Forelimb muscle (tissue), 1 donor: ENCODE measurements around the gene PTP4A1. TPM values are rescaled to one million over a fixed set of nuclear protein-coding genes. Genes with fewer than 3 reads are reported as not detected.
"Not testable (repeated sequence)": the region's sequence is repeated elsewhere in the genome, so short reads cannot be mapped to it uniquely, and the experiment has no call there.

Experiments used
- DNase-seq: peaks from one replicate; pipeline ENCODE4 v3.0.0-alpha.2; 2013; ENCODE audit warnings: low read depth
- polyA plus RNA-seq: library from polyadenylated mRNA; unstranded; fragments of 120-200 nt; gene quantifications from one replicate; pipeline ENCODE4 v1.2.1, GENCODE V29; 2013; ENCODE audit not compliant: insufficient read length

The PTP4A1 gene
- 23.6 TPM for polyA plus RNA-seq

DNA sequence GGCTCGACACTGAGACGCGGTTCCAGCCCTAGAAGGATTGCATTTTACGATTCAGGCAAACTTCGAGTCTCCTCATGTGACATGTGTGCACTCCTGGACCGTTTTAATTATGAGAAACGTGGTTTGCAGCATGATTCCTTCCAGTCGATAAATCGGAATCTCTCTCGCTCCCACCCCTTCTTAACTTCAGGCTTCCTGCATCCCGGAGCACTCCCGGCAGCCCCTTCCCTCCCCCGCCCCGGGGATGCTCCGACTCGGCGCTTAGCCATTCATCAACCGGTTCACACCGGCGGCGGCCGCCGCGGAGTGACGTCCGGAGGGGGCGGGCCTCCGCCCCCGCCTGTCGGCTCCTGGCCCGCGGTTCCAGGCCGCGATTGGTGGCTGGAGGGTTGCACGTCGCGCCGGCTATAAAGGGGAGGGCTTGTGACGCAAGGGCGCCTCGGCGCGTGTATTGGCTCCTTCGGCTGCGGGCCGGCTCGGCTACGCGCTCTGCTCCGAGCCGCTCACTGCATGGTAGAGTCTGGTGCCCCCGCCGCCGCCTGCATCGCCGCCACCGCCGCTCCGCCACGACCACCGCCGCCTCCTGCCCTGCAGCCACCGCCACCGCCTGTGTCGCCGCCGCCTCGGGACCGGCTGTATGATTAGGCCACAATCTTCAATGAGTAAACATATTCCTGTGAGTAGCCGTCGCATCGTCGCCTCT is at the start of gene PTP4A1, which contains the start of gene LOC128125822:
Gene PTP4A1, plus strand, starts transcription at position 437 of the 703 bp plus-strand sequence. CDS start 4,401 bp downstream, outside the sequence.
Gene LOC128125822, plus strand, starts transcription at position 437 of the 703 bp plus-strand sequence.
- DNase-seq, result peak; percentile 95

DNA sequence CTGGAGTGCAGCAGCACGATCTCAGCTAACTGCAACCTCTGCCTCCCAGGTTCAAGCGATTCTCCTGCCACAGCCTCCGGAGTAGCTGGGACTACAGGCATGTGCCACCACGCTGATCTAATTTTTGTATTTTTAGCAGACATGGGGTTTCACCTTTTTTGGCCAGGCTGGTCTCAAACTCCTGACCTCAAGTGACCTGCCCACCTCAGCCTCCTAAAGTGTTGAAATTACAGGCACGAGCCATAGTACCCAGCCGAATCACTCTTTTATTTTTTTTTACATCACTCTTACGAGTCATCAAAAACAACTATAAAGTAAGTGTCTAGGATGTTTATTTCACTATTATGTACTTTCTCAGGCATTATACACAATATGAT is 49.4 kb upstream of the PTP4A1 start:
- DNase-seq, result not testable (repeated sequence)

DNA sequence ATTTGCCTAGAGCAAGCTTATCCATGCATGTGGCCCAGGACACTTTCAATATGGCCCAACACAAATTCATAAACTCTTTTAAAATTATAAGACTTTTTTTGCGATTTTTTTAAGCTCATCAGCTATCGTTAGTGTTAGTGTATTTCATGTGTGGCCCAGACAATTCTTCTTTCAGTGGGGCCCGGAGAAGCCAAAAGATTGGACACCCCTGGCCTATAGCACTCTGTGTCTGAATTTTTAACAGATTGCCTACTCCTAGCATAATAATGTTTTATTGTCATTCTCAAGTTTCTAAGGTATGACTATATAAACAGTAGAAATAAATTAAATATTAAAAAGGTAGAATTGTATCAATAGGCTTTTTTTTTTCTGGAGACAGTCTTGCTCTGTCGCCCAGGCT is 48.6 kb upstream of the PTP4A1 start:
- DNase-seq, result no peak

DNA sequence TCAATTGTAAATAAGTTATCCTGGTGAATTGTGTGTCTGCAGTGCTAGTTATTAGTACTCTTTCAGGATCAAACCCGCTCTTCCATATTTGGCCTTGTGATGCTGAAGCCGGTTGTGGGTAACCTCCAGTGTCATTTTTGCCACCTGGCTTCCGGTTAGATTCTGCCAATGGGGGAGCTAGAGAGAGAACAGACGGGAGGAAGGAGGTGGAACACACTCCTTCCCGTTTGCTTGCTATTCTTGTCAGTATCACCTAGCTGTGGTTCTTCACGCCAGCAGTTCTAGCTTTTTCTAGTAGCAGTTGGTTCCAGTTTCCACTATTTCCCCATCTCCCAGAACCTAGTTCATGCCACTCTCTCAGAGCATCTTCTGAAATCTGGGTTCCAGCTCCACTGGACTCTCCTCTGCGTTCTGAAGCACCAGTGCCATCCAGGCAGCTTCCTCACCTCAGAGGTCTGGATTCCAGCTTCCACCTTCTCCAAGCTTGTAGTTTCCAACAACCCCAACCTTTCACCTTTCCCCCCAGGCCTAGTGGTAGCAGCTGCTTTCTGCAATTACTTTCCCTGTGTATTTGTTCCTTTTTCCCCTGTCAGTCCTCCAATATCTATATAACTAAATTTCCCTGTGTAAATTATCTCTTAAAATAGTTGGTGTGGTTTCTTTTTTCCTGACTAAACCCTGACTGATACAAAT is 46.9 kb upstream of the PTP4A1 start:
- no peak for DNase-seq

DNA sequence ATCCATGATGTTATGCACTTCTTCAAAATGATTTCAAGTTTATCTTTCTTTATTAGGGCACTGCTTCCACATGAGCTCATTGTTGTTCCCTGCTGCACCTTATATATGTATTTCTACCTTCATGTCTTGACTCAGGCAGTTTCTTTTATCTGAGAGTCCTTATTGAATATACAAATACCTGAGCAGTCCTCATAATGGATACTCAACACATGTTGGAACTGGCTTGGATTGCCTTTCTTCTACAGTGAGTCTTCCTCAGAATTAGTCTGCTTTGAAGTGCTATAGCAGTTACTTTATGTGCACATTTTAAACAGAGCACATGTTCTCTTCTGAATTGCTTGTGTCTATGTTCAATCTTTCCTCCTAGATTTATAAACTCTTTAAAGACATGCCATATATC is 45.3 kb upstream of the PTP4A1 start:
- no peak for DNase-seq

DNA sequence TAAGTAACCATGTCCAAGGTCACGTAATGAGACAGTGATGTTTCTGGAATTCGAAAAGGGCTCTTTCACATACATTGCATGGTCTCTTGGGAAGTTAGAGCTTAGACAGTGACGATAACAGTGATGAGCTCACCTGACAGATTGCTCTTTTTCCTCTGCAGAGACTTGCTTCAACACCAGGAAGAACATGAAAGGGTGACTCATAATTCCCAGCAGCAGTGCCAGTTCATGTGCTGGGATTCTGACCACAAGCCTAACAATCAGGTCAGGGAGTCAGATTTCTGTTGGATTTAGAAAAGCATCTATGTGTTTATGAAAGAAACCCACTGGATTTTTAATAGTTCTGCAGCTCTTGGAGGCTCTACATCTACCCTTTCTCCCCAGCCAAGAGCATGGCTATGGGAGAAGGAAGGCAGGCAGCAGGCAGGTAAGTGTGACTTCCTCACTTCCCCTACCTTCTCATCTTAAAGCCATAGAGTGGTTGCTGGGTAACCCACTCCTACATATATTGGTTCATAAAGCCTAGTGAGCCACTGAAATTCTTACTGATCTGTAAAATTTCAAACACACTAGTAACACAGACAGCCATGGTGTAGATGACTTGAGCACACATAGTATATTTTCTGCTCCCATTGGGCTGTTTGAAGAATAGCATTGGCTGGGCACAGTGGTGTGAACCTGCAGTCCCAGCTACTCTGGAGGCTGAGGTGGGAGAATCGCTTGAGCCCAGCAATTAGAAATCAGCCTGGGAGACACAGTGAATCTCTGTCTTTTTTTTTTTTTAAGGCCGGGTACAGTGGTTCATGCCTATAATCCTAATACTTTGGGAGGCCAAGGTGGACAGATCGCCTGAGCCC is 44.4 kb upstream of the PTP4A1 start:
- DNase-seq, result peak; percentile 46

DNA sequence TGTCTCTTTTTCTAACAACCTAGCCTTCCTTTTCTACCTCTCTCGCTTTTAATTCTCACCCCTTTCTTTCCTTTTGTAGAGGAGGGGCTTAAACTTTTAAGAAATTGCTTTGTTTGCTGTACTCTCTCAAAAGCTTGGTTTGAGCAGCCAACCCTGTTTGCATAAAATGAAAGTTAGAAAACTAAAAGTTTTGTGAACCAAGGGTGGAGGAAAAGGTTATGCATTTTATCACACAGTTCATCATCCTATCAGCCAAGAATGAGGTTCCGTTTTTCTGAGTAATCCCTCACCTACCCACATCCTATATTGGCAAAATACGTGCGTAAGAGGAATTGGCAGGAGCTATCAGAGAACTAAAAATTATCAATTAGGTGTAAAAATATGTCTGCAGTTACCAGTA is 42.8 kb upstream of the PTP4A1 start:
- DNase-seq, result no peak

DNA sequence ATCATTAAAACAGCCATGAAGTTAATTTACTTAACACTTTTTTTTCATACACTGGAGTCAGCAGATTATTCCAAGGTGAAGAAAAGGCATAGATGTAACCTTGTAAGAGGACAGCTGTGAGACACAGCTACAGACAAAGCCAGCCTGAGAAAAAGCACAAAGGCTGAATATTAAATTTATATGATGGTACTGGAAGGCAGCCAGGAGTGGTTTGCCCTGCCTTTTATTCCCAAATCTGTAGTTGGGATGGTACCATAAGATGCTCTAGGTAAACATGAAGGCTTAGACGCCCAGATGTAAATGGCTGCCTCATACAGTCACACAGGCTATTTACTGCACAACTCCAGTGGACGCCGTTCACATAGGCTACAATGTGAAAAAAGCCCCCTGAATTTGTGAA is 42.1 kb upstream of the PTP4A1 start:
- DNase-seq, result no peak

DNA sequence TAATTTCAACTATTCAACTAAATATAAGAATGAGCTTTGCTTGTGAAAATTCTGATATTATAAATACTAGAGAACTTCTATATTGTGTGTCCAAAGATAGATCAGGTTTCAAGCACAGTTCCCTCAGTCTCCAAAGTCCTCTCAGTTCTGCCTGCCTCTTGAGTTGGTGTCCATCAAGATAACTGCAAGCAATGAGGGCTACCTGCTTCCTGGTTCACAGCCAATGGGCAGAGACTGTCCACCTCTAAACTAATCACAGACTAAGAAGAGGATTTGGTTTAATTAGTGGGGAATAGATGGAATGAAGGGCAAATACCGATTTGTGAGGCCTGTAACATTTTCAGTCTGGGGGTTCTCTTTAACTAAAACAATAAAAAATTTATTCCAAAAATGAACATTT is 41.3 kb upstream of the PTP4A1 start:
- no peak for DNase-seq

DNA sequence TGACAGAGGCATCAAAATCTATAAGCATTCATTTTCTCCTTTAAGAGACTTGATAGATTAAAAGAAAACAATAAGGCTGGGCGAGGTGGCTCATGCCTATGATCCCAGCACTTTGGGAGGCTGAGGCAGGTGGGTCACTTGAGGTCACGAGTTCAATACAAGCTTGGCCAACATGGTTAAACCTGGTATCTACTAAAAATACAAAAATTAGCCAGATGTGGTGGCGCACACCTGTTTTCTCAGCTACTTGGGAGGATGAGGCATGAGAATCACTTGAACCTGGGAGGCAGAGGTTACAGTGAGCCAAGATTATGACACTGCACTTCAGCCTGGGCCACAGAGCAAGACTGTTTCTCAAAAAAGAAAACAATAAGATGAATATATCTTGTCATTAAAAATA is 39.3 kb upstream of the PTP4A1 start:
- no peak for DNase-seq

DNA sequence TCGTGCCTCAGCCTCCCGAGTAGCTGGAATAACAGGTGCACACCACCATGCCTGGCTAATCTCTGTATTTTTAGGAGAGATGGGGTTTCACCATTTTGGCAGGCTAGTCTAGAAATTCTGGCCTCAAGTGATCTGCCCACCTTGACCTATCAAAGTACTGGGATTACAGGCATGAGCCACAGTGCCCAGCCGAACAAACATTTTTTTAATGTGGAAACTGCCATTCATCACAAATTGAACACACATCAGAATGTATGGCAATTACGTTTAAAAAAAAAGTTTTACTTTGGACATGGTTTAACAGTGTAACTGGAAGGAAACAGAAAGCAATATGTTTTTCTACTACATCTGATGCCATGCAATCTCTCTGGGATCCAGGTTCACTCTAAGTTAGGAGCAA is 38.3 kb upstream of the PTP4A1 start:
- DNase-seq, result no peak

DNA sequence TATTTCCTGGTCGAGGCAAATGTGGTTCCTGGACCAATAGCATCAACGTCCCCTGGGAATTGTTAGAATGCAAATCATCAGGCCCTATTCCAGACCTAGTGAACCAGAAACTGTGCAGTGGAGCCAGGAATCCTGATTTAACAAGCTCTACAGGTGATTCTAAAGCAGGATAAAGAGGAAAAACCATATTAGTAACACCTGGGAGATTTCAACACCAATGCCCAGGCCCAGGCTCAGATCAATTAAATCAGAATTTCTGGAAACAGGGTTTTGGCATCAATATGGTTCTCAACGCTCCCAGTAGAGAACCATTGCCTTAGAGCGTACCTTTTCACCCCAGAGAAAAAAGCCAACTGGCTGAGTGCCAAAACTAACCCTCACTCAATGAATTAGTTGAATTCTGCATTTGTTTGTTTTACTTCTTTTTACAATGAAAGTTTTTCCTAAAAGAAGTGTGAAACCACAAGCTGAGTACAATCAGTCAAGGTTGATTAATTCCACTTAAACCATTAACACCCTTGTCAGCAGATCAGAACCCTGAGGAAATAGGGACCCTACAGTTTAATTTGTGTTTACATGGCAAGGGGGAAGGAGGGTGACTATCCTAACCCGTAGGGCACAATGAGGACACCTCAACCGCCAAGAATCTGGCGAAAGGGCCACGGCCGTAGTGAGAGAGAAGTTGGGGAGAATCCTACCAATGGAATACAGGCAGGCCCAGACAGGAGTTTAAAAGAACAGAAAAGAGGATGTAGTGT is 34.9 kb upstream of the PTP4A1 start:
- no peak for DNase-seq

DNA sequence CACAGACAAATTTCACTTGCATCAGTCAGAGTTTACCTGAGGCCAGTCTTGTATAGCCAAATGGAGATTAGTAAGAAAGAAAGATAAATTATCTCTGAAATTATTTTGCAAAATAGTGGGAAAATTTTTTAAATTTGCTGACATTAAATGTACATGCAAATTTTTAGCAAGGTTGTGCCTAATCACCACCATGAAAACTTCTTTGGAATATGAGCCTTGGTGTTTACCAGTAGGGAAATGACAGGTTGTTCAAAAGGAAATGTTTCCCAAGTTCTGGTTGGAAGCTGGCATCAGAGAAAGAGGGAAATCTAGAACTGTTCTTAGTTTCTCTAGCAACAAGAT is 34.4 kb upstream of the PTP4A1 start:
- DNase-seq, result no peak

DNA sequence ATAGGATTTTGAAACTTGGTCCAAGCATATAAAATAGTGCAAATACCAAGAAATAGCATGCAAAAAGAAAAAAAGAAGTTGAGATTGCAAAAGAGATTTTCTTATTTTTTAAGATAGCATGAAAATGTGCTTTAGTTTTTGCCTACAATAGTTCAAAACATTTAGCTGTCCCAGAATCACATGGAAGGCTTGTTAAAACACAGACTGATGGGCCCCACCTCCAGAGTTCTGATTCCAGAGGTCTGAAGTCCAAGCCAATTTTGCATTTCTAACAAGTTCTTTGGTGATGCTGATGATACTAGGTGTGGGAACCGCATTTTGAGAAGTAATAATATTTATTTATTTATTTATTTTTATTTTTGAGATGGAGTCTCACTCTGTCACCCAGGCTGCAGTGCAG is 33.7 kb upstream of the PTP4A1 start:
- DNase-seq, result no peak

DNA sequence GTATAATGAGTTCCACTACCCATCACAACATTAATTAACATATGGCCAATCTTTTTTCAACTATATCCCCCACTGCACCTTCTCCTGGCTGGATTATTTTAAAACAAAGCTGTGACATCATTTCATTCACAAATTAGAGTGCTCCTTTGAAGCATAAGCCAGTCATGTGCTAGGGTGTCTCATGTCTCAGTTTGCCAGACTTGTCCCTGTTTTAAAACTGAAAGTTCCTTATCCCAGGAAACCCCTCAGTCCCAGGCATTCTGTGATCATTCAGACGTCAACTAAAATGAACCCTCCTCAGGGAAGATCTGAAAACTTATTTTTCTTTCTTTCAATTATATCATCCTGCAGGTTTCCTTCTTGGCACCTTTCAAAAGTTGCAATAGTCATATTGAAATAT is 29.3 kb upstream of the PTP4A1 start:
- no peak for DNase-seq

DNA sequence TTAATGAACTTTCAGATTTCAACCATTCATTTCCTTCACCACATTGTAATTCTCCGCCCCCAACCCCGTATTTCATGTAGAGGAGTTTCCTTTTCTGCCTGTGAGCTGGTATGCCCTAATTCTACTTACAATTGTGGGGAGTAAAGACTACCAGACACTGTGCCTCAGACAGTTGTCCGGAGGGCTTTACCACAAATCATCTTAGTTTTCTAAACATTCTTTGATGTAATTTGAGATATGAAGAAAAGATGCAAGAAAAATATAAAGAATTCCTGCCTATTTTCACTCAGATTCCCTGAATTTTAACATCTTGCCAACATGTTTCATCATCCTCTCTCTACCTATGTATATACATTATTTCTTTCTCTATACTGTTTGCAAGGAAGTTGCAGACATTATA is 28.3 kb upstream of the PTP4A1 start:
- DNase-seq, result no peak

DNA sequence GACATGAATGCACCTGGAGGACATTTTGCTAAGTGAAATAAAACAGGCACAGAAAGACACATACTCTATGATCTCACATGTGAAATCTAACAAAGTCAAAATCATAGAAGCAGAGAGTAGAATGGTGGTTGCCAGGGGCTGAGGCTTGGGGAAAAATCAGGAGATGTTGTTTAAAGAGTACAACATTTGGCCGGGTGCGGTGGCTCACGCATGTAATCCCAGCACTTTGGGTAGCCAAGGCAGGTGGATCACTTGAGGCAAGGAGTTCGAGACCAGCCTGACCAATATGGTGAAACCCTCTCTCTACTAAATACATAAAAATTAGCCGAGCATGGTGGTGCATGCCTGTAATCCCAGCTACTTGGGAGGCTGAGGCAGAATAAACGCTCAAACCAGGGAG is 26.0 kb upstream of the PTP4A1 start:
- no peak for DNase-seq

DNA sequence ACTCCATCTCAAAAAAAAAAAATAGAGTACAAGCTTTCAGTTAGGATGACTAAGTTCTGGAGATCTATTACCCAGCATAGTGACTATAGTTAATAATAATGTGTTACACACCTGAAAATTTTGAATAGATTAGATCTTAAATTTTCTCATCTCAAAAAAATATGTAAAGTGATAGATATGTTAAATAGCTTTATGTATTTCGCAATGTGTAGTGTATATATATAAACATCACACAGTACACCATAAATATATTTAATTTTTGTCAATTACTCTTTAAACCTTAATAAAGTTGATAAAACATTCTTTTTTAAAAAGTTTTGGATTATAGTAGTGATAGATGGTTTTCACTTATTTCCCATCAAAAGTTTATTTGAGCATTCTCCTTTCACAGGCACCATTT is 25.6 kb upstream of the PTP4A1 start:
- no peak for DNase-seq

DNA sequence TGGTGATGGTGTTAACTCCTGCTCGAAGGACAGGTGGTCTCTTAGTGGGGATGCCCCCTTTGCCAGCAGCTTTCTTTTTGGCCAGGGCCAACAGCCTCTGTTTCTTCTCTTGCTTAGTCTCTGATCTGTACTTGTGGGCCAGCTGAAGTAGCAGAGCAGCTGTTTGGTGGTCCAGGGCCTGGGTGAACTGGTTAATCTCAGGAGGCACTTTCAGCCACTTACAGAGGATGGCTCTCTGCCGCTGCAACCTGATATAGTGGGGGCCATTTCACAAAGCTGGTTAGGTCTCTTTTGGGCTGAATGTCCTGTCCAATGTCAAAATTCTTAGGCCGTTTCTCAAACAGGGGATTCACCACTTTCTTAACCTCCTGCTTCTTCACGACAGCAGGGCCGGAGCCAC is 23.2 kb upstream of the PTP4A1 start:
- DNase-seq, result no peak

DNA sequence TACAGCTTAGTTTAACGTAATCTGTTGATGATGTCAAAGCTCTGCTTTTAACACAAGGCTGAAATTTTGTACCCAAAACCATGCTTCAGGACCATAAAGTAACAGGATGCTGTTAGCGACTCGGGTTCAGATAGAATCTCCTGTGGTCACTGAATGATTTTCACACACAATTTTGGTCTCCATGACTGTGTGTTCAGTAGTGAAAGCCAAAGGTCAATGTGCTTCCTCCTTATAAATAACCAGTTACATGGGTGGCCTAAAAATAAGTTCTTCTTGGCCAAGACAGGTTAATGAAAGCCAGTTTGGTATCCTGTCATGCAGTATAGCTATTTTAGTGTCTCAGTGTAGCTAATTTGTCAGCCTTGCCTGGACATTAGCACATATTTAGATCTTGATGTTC is 19.1 kb upstream of the PTP4A1 start:
- DNase-seq, result no peak

DNA sequence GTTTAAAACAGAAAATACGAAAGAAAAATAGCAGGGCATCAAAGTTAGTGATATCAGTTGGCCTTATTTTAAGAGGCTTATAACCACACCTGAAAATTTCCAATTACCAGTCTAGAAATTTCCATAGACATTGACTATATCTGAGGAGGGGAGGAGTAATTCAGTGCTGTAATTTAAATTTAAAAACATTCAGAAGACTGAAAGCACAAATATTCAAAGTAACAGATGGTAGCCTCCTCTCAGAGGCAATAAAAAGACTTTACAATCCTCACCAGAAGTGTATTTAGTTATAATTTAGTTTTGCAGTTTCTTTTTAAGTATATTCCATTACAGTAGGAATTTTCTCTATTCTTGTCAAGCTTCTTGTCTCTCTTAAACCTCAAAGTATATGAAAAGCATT is 18.4 kb upstream of the PTP4A1 start:
- DNase-seq, result no peak

DNA sequence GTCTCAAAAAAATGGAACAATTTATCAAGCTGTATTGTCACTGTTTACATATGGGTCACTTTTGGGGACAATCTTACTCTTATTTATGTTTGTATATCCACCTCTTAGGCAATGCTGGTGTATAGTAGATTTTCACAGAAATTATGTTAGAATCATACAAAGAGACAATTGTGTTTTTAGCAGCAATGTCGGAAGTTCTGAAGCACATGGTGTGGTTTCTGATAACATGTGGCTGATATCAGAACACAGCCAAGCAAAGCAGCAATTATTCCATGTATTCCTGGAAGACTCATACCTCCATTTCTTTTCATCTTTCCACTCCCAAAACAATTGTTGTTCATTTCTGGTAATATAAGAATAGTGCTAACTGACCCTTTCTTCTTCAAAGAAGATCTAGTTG is 17.5 kb upstream of the PTP4A1 start:
- DNase-seq, result no peak
